ENCODE results near the gene ABHD5. TPM values are rescaled to one million over a fixed set of nuclear protein-coding genes. Genes with fewer than 3 reads are reported as not detected.

The ABHD5 gene
- polyA plus RNA-seq, 3 donors, result 19.0 to 26.2 (median 20.1) TPM

- no peak for DNase-seq
These were observed 16.5 kb downstream of the ABHD5 start for GRCh38 chr3:43707266-43707665.

- DNase-seq, result no peak
These were observed 17.3 kb downstream of the ABHD5 start for GRCh38 chr3:43707998-43708397.

- DNase-seq, result no peak
These were observed 18.3 kb downstream of the ABHD5 start for GRCh38 chr3:43709022-43709421.

DNA sequence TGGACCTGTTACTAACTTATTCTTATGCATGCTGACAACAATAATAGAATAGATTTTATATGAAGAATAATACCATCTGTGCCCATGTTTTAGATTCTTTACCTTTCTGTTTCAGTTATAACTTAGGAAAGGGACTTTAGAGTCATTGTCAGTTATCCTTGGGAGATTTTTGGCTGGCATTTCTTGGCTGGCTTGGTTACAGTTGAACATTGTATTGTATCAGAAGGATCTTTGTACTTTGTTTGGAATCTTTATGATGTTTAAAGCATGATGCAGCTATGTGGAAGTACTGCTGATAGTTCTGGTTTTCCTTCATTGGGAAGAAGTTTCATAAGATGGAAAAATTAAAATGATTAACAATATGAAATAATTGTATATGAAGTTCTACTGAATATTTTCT is 19.9 kb downstream of the ABHD5 start:
- no peak for DNase-seq

DNA sequence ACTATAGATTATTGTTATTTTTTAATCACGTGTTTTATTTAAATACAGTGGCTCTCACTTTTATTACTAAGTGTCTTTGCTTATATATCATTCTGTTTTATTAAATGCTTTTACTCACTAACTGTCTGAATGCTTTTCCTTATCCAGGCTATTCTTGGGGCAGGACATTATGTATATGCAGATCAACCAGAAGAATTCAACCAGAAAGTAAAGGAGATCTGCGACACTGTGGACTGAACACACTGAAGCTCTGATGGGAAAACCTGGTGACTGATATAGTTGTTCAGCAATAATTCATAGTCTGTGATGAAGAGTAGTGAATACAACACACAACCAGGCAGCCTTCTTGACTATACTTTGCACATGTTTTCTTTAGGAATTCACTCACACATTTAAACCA is 27.6 kb downstream of the ABHD5 start:
- no peak for DNase-seq

GRCh38 chr3:43723121-43723734 is 32.5 kb downstream of the ABHD5 start:
- no peak for DNase-seq

DNA sequence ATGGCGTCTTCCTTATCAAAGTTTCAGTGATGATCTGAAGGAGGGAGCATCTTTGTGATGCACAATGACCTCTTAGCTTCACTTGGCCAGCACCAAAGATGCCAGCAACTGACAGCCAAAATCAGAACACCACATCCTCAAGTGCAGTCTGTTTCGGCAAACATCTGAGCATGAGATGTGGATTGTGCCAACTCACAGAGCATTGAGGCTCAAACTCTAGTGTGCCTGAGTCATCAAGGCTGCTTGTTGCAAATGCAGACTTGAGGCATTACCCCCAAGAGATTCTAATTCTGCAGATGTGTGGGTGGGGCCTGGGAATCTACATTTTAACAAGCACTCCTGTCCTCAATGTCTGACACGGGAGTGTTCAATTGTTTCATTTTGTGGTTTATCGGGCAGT is 35.8 kb downstream of the ABHD5 start:
- DNase-seq, result no peak

DNA sequence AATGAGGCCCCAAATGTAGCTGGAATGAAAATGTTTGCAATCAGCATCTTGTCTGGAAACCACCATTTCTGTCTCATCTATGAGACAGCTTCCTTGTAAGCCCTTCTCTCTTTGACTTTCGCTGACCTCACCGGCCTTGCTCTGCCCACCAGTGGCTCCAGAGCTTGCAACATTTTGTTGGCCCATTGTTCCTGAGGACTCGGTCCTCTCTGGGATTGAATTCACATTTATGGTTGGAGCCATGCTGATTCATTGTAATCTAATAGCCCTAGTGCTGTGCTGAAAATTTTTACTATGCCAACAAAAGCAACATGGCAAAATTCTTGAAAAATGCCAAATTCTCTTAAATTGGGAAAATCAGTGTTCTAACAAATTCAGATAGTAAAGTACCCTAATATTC is 37.2 kb downstream of the ABHD5 start:
- DNase-seq, result no peak

- no peak for DNase-seq
These were observed 37.7 kb downstream of the ABHD5 start for GRCh38 chr3:43728476-43728875.

- no peak for DNase-seq
These were observed 38.2 kb downstream of the ABHD5 start for GRCh38 chr3:43728947-43729346.

- DNase-seq, result no peak
These were observed 39.1 kb downstream of the ABHD5 start for GRCh38 chr3:43729707-43730414.

- DNase-seq, result no peak
These were observed 42.1 kb downstream of the ABHD5 start for GRCh38 chr3:43732747-43733425.

DNA sequence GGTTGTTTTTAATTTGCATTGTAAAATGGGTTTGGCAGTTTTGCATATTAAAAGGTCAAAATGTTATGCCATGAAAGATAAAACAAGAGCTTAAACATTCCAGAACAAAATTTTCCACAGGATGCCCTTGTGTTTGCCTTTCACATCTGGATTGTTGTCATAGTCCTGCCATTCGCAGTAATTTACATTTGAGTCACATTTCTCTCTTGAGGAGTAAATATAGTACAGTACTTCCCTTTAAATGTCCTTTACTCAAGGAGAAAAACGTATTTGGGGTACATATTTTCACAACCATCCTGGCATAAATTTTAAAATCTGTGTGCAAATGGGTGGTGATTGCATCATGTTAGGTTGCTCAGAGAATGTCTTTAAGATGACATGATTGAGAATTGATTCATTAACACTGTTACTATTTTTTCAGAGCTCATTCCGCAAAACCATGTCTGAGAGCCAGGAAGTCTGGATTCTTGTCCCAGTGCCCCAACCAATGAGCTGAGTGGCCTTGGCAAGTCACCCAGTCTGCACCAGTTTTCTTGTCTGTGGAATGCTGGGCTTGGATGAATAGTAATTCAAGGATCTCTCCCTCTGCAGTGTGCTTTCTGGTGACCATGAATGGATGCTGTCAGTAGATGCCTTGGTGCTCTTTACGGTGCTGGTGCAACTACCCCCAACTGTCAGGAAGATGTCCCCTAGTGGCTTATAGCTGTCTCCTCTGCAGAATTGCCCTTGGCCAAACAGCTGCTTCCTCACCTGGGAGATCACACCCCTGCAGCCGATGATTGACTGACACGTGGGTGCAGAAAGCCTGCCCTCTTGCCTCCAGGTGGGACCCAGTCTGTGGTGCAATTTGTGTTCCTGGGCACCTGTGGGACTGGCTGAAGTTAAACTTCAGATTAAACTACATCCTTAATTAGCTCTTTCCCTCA is 43.0 kb downstream of the ABHD5 start:
- no peak for DNase-seq

GRCh38 chr3:43734685-43735084 is 43.9 kb downstream of the ABHD5 start:
- no peak for DNase-seq

DNA sequence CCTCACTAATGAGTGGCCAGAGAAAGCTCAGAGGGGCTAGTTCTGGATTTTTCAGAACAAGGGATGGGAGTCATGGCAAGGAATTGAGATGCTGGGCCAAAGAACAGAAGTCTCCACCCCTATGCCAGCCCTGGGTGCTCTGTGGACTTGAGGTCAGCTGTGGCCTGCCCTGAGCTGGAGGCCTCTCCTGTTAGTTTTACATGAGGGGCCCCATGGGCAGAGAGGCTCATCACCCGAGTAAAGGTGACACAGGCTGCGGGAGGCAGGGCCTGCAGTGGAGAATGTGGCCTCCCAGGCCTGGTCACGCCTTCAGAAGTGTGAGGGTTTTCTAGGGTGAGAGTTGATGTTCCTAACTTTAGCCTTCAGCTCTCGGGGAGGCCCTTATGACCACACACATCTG is 44.9 kb downstream of the ABHD5 start:
- no peak for DNase-seq

DNA sequence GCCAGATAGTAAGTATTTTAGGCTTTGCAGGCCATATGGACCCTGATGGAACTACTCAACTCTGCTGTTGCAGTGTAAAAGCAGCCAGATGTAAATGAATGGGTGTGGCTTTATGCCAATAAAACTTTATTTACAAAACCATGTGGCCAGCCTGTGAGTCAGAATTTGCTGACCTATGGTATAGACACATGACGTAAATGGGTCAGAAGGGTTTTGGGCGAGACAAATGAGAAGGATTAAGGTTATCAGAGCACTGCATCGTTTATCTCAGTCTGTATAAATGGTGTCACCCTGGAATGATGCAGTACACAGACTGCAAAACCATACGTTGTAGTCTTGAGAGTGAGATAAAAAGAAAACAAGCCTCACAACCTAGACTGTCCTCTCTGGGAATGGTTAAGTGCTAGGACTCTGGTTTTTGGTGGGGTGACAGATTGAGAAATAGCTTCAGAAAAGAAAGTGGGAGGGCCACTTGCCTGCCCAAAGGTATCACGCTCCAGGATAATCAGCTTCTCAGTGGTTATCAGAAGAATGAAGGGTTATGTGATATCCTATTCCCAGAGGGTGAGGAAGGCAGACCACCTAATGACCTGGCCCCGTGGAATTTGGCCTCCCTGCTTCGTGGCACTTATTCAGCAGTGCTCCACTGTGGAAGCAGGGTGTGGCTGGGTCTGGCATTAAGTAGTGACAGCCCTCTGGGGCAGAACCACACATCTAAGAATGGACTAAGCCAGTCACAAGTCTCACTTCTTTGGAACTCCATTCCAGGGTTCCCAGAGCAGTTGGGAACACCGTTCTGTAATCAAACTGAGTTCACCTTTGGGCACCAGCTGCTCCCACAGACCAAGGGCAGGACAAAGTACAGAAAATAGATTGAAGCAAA is 46.1 kb downstream of the ABHD5 start:
- no peak for DNase-seq

- no peak for DNase-seq
These were observed 47.6 kb downstream of the ABHD5 start for GRCh38 chr3:43738305-43738704.

DNA sequence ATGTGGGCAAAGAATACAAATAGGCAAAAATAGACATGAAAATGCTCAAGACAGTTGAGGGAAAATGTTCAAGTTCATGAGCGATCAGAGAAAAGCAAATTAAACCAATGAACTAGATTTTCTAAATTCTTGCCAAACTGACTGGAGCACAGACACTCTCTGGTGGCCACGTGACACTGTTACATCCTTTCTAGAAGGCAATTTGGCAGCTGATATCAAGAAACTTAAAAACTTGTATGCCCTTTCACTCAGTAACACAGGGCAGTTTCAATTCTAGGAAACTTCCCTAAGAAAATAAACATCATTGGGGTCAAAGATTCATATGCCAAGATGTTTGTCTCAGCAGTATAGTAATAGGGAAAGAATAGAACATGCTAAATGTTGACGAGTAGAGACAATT is 52.2 kb downstream of the ABHD5 start:
- peak; percentile 7 for DNase-seq

GRCh38 chr3:43747641-43748040 is 56.9 kb downstream of the ABHD5 start:
- no peak for DNase-seq

GRCh38 chr3:43748179-43748578 is 57.4 kb downstream of the ABHD5 start:
- DNase-seq, result no peak

DNA sequence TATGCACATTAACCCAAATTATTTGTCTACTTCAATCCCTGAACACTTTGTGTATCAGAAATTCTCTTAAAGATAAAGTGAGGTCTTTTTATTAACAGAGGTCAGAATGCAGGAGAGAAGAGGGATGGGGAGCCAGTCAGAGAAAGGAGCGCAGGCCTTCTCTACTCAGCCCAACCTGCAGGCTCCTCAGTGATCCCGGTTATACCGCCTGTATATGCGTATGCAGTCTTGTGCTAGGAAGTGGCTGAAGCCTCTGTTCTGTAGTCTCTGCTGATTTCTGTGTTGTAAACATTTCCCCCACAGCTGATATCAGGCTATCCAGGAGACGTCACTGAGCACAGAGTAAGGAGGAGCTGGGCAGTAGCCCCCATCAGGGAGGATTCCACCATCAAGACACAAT is 57.9 kb downstream of the ABHD5 start:
- DNase-seq, result no peak
